NCI-H2227 (cell line): Measurements from ENCODE around the gene DUSP10.

ENCODE experiments used
- DNase-seq: peaks from one replicate; lab custom pipeline; 2025; ENCODE audit not compliant: unreplicated experiment; lab: John Stamatoyannopoulos, UW

Gene DUSP10

GRCh38 chr1:221734187-221734586 is 7.7 kb downstream of the DUSP10 start:
- DNase-seq = no peak

GRCh38 chr1:221732052-221732451 is 9.8 kb downstream of the DUSP10 start:
- no peak for DNase-seq

- no peak for DNase-seq
Observed at GRCh38 chr1:221729771-221730330, 12.0 kb downstream of the DUSP10 start.

GRCh38 chr1:221728037-221728505 is 13.8 kb downstream of the DUSP10 start:
- DNase-seq = no peak

GRCh38 chr1:221727146-221728036 is 14.5 kb downstream of the DUSP10 start:
- no peak for DNase-seq

GRCh38 chr1:221725735-221726672 is 15.9 kb downstream of the DUSP10 start:
- DNase-seq = no peak

GRCh38 chr1:221724931-221725605 is 16.8 kb downstream of the DUSP10 start:
- no peak for DNase-seq

GRCh38 chr1:221723848-221724236 is 18.0 kb downstream of the DUSP10 start:
- DNase-seq = no peak

- no peak for DNase-seq
Observed at GRCh38 chr1:221723018-221723847, 18.7 kb downstream of the DUSP10 start.

- DNase-seq = no peak
Observed at GRCh38 chr1:221722254-221723017, 19.5 kb downstream of the DUSP10 start.

GRCh38 chr1:221720545-221720944 is 21.3 kb downstream of the DUSP10 start:
- no peak for DNase-seq

- DNase-seq = no peak
Observed at GRCh38 chr1:221719987-221720386, 21.9 kb downstream of the DUSP10 start.

- no peak for DNase-seq
Observed at GRCh38 chr1:221719278-221719597, 22.7 kb downstream of the DUSP10 start.

GRCh38 chr1:221718381-221719277 is 23.3 kb downstream of the DUSP10 start:
- no peak for DNase-seq

- no peak for DNase-seq
Observed at GRCh38 chr1:221717485-221717853, 24.4 kb downstream of the DUSP10 start.

GRCh38 chr1:221716713-221717484 is 25.0 kb downstream of the DUSP10 start:
- DNase-seq = no peak

- DNase-seq = no peak
Observed at GRCh38 chr1:221715321-221716169, 26.3 kb downstream of the DUSP10 start.
